Activated naive CD4-positive, alpha-beta T cell (primary cell): ENCODE measurements around the gene HORMAD2.

ENCODE experiments used
- DNase-seq, 4 experiments: peaks; one replicate each; lab custom pipeline; 2025; lab: John Stamatoyannopoulos, UW

The HORMAD2 gene

DNA sequence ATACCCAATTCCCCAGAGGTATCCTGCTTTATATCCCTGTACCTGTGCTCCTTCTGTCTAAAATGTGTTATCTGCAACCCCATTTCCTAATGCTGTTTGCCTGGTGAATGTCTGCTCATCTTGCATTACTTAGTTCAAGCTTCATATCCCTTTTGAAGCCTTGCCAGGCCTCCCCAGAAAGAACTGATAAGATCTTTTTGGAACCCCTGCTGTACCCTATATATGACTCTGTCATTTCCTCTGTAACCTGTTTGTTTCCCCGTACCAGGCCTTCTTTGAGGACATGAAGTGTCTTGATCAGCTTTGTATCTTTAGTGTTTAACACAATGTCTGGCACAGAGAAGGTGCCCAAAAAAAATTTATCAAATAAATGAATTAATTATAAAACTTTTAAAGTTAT is 88.7 kb downstream of the HORMAD2 start:
- no peak for DNase-seq

DNA sequence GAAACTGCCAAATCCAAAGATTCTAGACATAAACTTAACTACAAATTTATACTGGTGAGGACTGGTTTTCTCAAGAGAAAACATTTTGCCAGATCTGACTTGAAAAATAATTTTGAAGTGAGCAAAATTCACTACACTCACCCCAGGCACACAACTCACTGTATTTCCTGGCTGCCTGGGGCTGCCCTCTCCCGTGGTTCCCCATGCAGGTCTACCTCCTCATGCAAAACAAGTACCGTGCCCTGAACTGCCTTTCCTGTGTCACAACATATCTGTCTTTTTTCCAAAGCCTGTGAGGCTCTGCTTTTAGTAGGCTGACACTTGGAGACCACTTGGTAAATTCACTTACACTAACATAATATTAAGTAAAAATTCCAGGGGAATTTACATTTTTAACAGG is 89.9 kb downstream of the HORMAD2 start:
- DNase-seq = no peak

- DNase-seq = no peak
These were observed 90.7 kb downstream of the HORMAD2 start for GRCh38 chr22:30171008-30171407.

GRCh38 chr22:30175690-30176288 is 95.5 kb downstream of the HORMAD2 start:
- DNase-seq = no peak

DNA sequence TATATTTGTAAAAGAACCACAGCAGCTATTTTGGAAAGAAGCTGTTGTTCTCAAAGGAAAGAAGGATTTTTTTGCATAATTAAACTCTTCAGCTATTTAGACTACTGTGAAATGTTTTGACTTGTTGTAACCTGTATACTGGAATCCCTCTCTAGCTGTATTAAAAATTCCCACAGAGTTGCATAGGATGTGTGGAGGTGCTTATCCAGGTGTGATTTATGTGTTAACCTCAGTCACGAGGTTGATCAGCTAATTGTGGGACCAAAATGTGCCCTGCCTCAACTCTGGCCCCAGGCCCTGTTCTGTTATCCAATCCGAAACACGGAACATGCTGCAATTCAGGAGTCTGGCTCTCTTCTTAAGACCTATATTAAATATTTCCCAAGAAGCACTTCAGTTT is 96.2 kb downstream of the HORMAD2 start:
- DNase-seq = no peak

DNA sequence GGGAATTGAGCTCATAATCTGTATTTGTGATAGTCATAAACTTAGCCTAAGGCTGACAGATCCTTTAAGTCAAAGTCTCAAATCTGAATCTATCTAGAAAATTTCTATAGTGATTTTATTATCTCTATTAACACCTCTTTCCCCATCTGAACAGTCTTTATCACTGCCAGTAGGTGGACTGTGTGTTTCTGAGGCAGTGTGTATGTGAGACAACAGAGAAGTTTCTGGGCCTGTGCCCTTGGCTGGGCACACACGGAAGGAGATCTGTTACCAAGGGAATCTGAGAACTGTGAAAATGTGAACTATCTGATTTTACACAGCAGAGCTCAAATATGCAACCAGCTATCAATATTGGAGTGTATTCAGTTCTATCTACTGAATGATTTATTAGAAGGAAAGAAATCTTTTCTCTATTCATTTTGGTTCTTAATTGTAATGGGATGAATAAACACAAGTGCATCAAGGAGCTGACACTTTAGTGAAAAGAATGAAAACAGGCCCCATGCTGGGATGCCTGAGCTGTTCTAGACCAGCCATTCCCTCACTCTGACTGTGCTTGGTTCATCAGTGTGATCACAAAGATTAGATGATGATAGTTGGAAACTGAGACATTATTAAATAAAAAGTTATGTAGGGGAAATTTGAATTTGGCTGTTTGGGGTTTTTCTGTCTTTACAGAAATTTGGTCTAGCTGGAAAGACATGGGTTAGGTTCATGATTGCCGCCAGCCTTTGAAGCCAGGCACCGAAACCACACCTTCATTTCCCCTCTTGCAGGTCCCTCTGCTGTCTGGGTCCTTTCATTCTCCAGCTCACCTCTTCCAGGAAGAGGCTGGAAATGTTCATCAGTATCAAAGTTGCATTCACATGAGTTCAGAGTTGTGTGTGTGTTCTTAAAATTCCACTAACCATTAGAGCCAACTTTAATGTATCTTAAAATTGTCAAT is 98.2 kb downstream of the HORMAD2 start:
- no peak for DNase-seq

GRCh38 chr22:30180616-30181015 is 100.4 kb downstream of the HORMAD2 start:
- no peak for DNase-seq

DNA sequence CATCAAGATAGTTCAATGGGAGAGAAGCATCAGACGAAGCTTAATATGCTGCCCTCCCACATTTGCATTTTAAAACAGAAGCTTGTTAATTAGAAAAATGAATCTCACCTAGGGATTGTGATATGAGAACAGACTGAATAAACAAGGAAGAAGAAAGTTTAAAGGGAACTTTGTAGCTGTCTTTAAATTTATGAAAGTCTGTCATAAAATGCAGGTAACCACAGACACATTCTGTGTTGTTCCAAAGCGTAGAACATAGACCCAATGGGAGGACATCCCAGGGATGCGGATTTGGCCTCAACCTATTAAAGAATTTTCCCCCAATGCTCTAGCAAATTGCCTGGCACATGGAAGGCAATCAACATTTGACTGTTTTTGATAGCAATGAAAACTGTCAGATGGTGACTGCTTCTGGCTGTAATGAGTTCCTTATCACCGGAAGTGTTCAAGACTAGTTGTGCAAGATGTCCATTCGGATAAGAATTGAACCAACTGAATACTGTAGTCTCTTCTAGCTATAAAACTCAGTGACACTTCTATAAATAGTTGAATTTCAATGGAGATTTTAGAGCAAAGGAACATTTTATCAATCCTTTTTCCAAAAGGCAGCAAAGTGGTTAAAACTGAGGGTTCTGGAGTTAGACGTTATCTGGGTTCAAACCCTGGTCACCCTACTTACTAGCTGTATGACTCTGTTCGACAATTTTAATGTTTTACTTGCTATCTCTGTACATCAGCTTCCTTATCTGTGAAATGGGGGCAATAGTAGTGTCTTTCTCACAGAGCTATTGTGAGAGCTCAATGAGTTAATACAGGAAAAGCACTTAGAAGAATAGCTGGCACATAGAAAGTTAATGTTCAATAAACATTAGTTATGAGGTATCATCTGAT is 101.4 kb downstream of the HORMAD2 start:
- no peak for DNase-seq

DNA sequence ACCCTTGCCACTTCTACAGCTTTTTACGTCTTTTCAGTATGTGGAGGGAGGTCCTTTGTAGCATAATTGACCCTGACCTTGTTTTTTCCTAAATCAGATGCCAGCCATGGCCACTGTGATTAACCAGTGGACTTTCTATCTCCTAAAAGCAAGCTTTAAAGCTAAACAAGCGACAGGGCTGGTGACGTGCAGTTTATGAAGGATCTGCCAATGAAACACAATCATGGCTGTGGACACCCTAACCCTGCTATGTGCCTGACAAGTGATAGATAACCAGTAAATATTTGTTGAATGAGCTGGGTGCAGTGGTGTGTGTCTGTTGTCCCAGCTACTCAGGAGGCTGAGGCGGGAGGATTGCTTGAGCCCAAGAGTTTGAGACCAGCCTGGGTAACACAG is 102.1 kb downstream of the HORMAD2 start:
- DNase-seq = no peak

DNA sequence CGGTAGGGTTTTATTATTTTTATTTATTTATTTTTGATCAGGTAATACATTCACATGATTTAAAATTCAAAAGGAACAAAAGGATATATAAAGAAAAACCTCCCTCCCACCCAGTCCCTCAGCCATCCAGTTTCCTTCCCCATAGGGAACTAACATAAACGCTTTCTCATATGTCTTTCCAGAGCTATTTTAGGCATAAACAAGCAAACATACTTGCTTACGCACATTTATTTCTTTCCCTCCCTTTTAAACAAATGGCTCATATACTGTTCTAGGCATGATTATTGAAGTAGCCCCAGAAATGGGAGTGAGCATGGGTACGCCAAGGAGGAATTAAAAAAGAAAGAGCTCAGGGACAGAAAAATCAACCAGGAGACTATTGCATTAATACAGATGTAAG is 102.6 kb downstream of the HORMAD2 start:
- no peak for DNase-seq

DNA sequence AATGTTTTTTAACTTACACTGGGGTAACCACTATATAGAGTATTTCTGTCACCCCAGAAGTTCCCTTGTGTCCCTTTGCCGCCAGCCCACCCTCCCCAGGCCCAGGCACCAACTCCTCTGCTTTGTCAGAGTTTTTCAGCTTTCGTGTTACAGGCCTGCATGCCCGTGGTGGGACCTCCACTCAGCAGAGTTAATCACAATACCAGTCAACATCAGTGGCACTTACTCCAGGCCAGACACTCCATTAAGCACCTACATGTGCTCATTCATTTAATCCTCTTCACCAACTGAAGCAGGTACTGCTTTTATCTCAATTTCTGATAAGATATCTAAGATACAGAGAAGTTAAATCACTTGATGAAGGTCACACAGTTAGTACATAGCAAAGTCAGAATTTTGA is 103.0 kb downstream of the HORMAD2 start:
- DNase-seq = no peak

DNA sequence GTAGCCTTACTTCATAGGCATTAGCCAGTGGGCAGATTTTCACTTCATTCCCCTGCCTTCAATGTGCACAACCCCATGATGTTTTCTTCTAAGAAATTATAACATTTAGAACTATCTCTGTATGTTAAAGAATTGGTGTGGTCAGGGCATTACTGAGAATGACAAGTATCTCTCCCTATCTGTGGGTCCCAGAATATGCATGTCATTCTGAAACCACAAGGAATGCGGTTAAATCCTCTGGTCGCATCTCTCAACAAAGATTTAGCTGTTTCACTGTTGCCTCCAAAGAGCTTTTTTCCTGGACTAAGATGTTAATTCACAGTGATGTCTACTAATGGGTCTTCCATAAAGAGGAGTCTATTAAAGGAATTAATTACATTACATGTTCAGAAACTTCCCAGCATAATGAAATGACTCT is 103.6 kb downstream of the HORMAD2 start:
- no peak for DNase-seq

DNA sequence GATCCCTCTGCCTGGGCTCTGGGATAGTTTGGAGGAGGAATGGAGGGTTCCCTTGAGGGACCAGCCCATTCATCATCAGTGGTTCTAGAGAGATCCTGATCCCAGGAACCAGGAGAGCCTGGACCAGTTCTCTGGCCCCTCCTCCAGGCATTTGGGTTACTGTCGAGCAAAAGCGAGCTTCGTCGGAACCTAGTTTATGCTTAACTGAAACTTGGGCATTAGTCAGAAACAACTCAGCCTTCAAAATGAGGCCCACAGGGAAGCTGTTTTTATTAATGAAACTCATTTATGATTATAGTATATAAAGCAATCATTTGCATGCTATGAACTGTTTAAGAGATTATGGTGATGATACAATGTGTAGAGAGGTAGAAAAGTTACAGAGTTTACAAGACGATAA is 104.9 kb downstream of the HORMAD2 start:
- no peak for DNase-seq

DNA sequence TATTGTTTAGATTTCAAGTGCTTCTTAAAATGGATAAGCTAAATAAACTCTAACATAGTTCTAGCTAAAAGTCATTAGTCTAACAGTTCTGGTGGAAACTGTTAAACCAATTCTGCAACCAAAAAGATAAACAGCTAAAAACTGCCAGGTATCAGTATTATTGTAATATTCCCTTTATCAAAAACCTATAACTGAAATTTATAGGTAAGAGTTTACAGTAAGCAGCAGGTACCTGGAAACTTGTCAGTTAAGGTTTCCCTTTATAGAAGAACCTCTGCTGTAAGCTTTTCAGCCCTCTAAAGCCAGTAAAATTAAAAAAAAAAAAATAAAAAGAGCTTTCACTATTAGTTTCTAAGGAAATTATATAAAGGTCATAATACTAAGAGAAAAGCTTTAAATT is 105.3 kb downstream of the HORMAD2 start:
- no peak for DNase-seq

DNA sequence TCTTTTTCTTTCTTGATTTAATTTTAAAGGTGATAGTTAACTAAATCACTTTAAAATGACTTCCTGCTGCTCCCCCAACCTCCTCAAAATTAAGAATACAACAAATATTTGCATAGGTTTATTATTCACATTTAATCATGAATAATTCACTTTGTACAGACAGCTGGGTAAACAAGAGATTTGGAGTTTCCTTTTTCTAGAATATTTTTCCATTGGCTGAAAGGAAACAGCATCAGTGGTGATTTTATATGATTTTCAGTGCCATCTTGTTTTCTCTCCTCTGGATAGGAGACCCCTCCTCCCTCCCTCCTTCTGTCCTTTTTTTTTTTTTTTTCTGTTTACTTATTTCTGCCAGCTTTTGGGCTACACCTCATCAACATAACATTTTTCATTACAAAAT is 105.8 kb downstream of the HORMAD2 start:
- no peak for DNase-seq

DNA sequence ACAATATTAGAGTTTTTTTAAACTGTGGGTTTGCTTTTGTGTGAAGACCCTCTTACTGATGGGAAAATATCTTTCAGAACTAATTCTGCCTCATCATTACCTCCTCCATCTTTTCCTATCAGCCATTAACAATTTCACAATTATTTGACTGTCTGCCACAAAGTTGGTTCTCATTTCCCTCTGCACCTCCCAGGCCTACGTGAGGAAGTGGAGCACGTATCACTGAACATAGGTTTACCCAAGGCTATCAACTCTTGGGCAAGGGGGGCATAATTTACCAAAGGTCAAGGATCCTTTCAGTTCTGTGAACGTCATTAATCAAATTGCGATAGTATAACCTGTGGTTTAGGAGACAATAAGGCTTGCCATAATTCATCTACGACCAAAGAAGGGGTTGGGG is 106.2 kb downstream of the HORMAD2 start:
- DNase-seq = no peak

DNA sequence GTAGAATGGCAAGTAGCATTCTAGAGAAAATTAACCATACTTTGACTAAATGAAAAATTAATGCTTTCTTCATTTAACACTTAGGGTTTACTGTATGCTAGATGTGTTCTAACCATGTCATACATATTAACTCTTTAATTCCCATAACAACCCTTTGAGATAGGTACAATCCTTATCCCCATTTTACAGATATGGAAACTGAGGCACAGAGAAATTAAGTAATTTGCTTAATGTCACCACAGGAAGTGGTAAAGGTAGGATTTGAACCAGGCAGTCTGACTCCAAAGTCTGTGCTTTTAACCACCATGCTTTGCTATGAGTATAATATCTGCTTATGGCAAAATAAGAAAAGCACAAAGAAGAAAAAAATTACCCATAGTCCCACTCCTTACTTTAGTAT is 106.8 kb downstream of the HORMAD2 start:
- DNase-seq = no peak

- DNase-seq = no peak
These were observed 107.5 kb downstream of the HORMAD2 start for GRCh38 chr22:30187529-30188407.

DNA sequence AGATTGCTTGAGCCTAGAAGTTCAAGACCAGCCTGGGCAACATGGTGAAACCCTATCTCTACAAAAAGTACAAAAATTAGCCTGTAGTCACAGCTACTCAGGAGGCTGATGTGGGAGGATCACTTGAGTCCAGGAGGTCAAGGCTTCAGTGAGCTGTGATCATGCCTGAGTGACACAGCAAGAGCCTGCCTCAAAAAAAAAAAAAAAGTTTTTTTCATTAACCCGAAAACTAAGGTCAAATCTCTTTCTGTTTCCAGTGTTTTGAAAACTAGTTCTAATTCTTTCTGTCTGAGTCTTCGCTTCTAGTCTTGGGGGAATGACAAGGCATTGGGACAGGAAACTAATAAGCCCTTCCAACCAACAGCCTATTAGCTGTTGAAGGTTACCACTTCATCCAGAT is 108.6 kb downstream of the HORMAD2 start:
- DNase-seq = no peak

GRCh38 chr22:30190574-30190973 is 110.3 kb downstream of the HORMAD2 start:
- DNase-seq = no peak

DNA sequence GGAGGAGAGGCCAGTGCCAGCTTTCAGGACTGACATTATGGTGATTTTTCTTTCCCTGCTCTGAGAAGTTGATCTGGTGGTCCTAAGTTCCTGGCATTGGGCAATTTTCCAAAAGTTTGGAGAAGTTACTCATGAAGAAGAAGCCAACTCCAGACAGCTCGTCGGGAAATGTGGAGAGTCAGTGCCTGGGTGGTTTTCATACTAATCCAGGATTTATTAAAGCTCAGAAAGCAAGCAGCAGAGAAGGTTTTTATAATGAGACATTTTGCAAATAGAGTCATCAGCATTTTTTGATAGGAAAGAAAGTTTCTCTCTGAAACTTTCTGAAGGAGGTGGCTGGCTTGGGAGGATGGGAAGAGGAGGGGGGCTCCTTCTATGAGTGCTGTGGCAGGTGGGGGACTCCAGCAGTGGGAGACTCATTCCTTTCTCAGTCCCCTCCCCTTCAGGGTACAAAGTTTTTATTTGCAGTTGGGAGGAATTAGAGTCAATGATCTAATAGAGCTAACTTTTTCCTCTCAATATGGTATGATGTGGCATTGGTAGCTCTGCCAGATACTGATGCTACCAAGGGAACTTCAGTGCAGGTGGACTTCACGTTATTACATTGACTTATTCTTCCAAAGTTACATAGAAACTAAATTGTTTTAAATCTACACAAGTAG is 110.9 kb downstream of the HORMAD2 start:
- no peak for DNase-seq
